Astrocyte (in vitro differentiated cells and primary cell): Measurements from ENCODE around the gene CNGB1.

Experiments
- CTCF ChIP-seq: IDR thresholded peaks from 2 replicates; pipeline ENCODE4 v1.5.1; 2011; ENCODE audit warnings: low read depth, mild to moderate bottlenecking, inconsistent platforms, low read length, moderate library complexity; ENCODE audit not compliant: insufficient read depth
- EZH2 ChIP-seq: IDR thresholded peaks from 2 replicates; pipeline ENCODE4 v1.6.1; 2012; ENCODE audit warnings: mild to moderate bottlenecking, low read length, inconsistent platforms; ENCODE audit not compliant: insufficient read depth

GRCh38 chr16:57845115-57845514 lies 125.8 kb downstream of the CNGB1 start:
- no peak for TF ChIP-seq CTCF
- no peak for TF ChIP-seq EZH2
